Stimulated activated CD8-positive, alpha-beta memory T cell treated with anti-CD3 and anti-CD28 coated beads, Interleukin-2, amount 100 ng/mL, for 48 hours (primary cell): Measurements from ENCODE around the gene RPRD2.
A peak's percentile ranks its signal among the peaks of the same experiment; 100 is the strongest.
"Not testable (repeated sequence)": the region's sequence is repeated elsewhere in the genome, so short reads cannot be mapped to it uniquely, and the experiment has no call there.

Experiments used
- DNase-seq, 2 donors: peaks; one replicate each; pipeline ENCODE4 v3.0.0-alpha.2; 2020; ENCODE audit warnings: low read depth in 2 of 2

Gene RPRD2

GRCh38 chr1:150389650-150390049 is 25.7 kb downstream of the RPRD2 start:
- DNase-seq = no peak

DNA sequence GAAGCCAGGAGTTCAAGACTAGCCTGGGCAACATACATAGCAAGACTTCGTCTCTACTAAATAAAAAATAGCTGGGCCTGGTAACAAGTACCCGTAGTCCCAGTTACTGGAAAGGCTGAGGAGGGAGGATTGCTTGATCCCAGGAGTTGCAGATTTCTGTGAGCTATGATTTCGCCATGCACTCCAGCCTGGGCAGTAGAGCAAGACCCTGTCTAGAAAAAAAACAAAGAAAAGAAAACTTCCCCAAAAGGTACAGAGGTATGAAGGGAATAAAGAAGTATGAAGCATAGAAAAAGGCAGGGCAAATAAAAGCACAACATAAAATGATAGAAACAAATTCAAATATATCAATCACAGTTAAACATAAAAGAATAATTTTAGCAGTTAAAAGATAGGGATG is 28.7 kb downstream of the RPRD2 start:
- no peak for DNase-seq

DNA sequence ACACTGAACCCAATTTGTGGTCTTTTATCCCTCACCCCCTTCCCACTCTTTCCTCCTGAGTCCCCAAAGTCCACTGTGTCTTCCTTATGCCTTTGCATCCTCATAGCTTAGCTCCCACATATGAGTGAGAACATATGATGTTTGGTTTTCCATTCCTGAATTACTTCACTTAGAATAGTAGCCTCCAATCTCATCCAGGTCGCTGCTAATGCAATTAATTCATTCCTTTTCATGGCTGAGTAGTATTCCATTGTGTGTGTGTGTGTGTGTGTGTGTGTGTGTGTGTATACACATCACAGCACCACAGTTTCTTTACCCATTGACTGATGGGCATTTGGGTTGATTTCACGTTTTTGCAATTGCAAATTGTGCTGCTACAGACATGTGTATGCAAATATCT is 31.2 kb downstream of the RPRD2 start:
- not testable (repeated sequence) for DNase-seq

GRCh38 chr1:150397392-150398032 is 33.6 kb downstream of the RPRD2 start:
- no peak for DNase-seq

DNA sequence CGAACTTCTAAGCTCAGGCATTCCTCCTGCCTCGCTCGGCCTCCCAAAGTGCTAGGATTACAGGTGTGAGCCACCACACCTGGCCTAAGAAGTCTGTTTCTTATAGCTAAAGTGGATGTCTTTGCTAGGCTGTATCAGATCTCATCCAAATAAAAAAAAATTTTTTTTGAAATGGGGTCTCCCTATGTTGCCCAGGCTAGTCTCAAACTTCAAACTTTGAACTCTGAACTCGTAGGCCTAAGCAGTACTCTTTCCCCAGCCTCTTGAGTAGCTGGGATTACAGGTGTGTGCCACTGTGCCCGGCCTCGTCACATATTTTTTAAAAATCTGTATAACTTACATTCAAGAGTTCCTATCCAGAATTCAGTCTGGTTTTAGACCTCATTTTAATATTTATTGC is 40.5 kb downstream of the RPRD2 start:
- DNase-seq = no peak

- no peak for DNase-seq
These were observed 41.7 kb downstream of the RPRD2 start for GRCh38 chr1:150405660-150406059.

DNA sequence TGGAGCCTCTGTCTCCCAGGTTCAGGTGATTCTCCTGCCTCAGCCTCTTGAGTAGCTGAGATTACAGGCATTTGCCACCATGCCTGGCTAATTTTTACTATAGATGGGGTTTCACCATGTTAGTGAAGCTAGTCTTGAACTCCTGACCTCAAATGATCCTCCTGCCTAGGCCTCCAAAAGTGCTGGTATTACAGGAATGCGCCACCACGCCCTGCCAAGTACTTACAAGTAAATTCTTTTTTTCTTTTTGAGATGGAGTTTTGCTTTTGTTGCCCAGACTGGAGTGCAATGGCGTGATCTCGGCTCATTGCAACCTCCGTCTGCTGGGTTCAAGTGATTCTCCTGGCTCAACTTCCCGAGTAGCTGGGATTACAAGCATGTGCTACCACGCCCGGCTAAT is 42.5 kb downstream of the RPRD2 start:
- DNase-seq = no peak

DNA sequence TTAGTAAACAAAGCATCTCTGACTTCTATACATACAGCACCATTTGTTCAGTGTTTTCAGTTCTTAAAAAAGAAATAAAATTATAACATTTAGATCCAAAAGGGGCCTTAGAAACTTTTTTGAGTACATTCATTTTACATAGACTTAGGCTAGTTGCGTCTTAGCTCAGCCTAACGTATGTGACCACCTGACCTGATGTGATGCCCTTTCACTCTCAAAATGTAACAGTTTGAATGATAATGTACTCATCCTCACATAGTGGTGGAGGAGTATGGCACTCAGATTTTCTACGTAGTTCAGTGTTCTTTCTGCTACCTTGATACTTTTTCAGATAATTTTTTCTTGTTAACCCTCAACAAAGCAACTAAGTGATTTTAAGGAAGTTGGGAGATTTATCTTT is 43.4 kb downstream of the RPRD2 start:
- DNase-seq = no peak

- no peak for DNase-seq
These were observed 44.9 kb downstream of the RPRD2 start for GRCh38 chr1:150408800-150409199.

DNA sequence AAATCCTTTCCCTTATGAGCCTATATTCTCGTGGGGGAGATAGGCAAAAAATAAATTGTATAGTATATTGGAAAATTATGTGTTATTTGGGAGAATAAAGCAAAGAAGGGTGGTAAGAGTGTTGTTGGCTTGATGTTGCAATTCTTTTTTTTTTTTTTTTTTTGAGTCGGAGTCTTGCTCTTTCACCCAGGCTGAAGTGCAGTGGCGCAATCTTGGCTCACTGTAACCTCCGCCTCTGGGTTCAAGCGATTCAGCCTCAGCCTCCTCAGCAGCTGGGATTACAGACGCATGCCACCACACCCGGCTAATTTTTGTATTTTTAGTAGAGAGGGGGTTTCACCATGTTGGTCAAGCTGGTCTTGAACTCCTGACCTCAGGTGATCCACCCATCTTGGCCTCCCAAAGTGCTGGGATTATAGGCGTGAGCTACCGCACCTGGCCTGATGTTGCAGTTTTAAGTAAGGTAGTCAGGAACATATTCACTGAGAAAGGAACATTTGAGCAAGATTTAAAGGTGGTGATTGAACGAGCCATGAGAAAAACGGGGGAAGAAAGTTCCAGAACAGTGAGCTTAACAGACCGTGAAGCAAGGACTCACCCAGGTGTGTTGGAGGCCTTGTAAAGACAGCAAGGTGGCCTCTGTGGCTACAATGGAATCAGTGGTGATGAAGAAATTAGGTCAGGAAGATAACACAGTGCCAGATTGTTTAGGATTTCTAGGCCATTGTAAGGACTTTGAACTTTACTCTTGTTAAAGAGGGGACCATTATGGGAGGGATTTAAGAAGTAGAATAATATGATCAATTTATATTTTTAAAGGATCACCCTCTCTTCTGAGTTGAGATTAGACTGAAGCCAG is 45.8 kb downstream of the RPRD2 start:
- DNase-seq = no peak

DNA sequence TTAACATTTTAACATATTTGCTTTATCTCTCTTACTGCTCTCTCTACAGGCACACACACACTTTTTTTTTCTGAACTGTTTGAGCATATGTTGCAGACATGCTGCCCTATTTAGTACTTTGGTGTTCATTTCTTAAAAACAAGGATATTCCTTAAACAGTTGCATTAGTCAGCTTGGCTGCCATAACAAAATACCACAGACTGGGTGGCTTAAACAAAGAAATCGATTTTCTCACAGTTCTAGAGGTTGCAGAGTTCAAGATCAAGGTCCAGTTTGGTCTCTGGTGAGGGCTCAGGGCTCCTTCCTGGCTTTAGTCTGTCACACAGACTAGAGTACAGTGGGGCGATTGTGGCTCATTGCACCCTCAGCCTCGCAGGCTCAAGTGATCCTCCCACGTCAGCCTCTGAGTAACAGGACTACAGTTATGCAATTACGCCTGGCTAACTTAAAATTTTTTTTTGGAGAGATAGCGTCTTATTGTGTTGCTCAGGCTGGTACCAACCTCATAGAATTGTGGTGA is 46.7 kb downstream of the RPRD2 start:
- DNase-seq = no peak

- no peak for DNase-seq
These were observed 50.6 kb downstream of the RPRD2 start for GRCh38 chr1:150414592-150414991.

GRCh38 chr1:150415800-150416199 is 51.9 kb downstream of the RPRD2 start:
- DNase-seq = no peak

DNA sequence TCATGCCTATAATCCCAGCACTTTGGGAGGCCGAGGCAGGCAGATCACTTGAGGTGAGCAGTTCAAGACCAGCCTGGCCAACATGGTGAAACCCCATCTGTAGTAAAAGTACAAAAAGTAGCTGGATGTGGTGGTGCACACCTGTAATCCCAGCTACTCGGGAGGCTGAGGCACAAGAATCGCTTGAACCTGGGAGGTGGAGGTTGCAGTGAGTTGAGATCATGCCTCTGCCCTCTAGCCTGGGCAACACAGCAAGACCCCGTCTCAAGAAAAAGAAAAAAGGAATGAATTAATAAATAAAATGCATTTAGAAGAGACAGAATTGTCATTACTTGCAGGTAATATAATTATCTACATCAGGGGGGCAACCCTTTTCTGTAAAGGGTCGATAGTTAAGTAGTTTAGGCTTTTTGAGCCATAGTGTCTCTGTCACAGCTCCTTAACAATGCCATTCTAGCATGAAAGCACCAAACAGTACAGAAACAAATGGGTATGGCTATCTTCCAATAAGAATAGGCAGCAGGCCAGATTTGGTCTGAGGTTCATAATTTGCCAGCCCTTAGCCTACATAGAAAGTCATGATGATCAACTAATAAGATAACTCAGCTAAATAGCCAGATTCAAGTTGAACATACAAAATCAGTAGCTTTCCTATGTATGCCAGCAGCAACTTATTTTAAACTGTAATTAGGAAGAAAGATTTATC is 56.8 kb downstream of the RPRD2 start:
- DNase-seq = no peak

- DNase-seq = no peak
These were observed 58.6 kb downstream of the RPRD2 start for GRCh38 chr1:150422541-150422940.

GRCh38 chr1:150429805-150430204 is 65.9 kb downstream of the RPRD2 start:
- DNase-seq = no peak

DNA sequence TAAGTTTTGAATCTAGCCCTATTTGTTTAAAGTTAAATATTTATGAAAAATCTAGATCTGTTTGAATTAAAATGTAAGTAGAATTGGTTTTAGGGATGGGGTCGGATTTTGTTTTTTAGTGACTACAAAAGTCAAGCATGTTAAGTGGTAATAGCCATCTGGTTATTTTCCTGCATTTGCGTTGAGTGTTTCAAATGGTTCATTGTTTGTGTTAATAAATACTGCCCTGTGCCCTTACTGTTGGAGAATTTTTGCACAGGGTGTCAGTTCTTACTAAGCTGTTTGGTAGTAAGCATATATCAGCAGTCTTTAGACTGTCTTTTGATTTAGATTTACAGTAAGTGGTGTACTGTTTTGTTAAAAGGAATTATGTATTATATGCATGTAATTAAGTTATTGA is 77.2 kb downstream of the RPRD2 start:
- no peak for DNase-seq

- no peak for DNase-seq
These were observed 80.3 kb downstream of the RPRD2 start for GRCh38 chr1:150444232-150444631.

- no peak for DNase-seq
These were observed 92.2 kb downstream of the RPRD2 start for GRCh38 chr1:150456146-150456647.

DNA sequence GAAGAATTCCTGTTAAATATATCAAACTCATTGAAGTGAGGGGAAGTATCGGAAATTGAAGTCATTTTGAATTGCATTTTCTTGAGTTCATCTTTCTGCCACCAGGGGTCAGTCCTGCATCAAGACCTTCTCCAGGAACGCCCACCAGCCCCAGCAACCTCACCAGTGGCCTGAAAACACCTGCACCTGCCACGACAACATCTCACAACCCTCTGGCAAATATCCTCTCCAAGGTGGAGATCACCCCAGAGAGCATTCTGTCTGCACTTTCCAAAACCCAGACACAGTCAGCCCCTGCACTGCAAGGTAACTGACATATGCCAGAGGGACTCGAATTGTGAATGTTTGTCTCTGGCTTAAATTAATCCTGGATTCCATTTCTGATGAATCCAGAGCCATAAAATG is 100.5 kb downstream of the RPRD2 start:
- peak; percentile 42 to 45 for DNase-seq

- no peak for DNase-seq
These were observed 103.0 kb downstream of the RPRD2 start for GRCh38 chr1:150466964-150467363.

DNA sequence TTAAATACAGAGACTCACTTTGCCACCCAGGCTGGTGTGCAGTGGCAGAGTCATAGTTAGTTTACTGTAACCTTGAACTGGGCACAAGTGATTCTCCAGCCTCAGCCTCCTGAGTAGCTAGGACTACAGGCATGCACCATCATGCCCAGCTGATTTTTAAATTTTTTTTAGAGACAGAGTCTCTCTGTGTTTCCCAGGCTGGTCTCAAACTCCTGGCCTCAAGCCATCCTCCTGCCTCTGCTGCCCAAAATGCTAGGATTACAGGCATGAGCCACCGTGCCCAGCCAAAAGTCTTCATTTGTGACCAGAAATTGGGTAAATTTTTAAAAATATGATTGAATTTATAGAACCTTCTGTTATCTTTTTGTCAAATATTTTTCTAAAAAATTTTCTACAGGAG is 105.3 kb downstream of the RPRD2 start:
- no peak for DNase-seq
